Activated T-cell treated with anti-CD3 and anti-CD28 coated beads, Interleukin-2, amount 50 U/mL, for 4 hours (primary cell): ENCODE data around the gene UCN. TPM values are rescaled to one million over a fixed set of nuclear protein-coding genes. Genes with fewer than 3 reads are reported as not detected.
"Not testable (repeated sequence)": the region's sequence is repeated elsewhere in the genome, so short reads cannot be mapped to it uniquely, and the experiment has no call there.

Experiments used
- ATAC-seq, 2 donors: fragments of 200-7000 bp; cut with Tn5 transposase; one replicate each; pipeline ENCODE4 v1.10.0; 2021
- DNase-seq: peaks from one replicate; pipeline ENCODE4 v3.0.0-alpha.2; 2020
- H3K27me3 Mint-ChIP-seq: one replicate; pipeline ENCODE4 v1.8.0; 2021; ENCODE audit warnings: low read depth, mixed read lengths
- H3K36me3 Mint-ChIP-seq: one replicate; pipeline ENCODE4 v1.8.0; 2022; ENCODE audit warnings: mixed read lengths; ENCODE audit not compliant: insufficient read depth
- H3K4me1 Mint-ChIP-seq: one replicate; pipeline ENCODE4 v1.8.0; 2021; ENCODE audit warnings: low read depth, mixed read lengths
- H3K4me3 Mint-ChIP-seq: one replicate; pipeline ENCODE4 v1.8.0; 2021; ENCODE audit warnings: mild to moderate bottlenecking, moderate library complexity, mixed read lengths
- H3K9me3 Mint-ChIP-seq: one replicate; pipeline ENCODE4 v1.8.0; 2021; ENCODE audit warnings: mixed read lengths
- total RNA-seq, 3 donors: library from RNA; stranded (reverse); gene quantifications; one replicate each; pipeline ENCODE4 v1.2.1, GENCODE V29; 2021

UCN gene
- total RNA-seq, 3 donors from 2014 or later: 0.71 to 1.1 (median 0.78) TPM

DNA sequence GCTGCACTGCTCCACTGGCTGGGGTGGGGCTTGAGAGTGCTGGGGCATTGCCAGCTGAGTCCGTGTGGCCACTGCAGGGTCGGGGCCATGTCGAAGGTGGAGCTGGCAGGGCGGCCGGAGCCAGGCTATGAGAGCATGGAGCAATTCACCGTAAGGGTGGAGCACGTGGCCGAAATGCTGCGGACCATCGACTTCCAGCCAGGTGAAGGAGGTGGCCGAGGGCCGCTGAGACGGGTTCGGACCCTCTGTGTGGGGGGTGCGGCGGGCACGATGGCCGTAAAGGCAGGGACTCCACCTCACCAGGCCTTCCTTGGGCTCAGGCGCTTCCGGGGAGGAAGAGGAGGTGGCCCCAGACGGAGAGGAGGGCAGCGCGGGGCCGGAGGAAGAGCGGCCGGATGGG, 2.1 kb downstream of the UCN start:
- Mint-ChIP-seq H3K27me3 (peaks cover 27% of the 10 kb centered on the region), H3K4me1 (peaks cover 13% of the 10 kb centered on the region), H3K36me3 (peaks cover 13% of the 10 kb centered on the region), H3K4me3 (peak overlapping the region; percentile 37), H3K9me3 (no peaks in the 10 kb centered on the region)
- DNase-seq (no peak), ATAC-seq (peak in 1 of 2 donors; percentile 35)

GRCh38 chr2:27305516-27305915, 2.7 kb downstream of the UCN start:
- H3K36me3 Mint-ChIP-seq: peaks cover 12% of the 10 kb centered on the region
- H3K27me3 Mint-ChIP-seq: peaks cover 27% of the 10 kb centered on the region
- H3K9me3 Mint-ChIP-seq: no peaks in the 10 kb centered on the region
- no peak for ATAC-seq
- H3K4me3 Mint-ChIP-seq: no peak overlapping the region
- DNase-seq: no peak
- H3K4me1 Mint-ChIP-seq: peaks cover 13% of the 10 kb centered on the region

- H3K36me3 Mint-ChIP-seq: peaks cover 8% of the 10 kb centered on the region
- H3K27me3 Mint-ChIP-seq: peaks cover 27% of the 10 kb centered on the region
- ATAC-seq: no peak
- no peaks in the 10 kb centered on the region for H3K9me3 Mint-ChIP-seq
- DNase-seq: no peak
- peaks cover 13% of the 10 kb centered on the region for H3K4me1 Mint-ChIP-seq
- no peak overlapping the region for H3K4me3 Mint-ChIP-seq
Observed at GRCh38 chr2:27304488-27305240, 3.6 kb downstream of the UCN start.

- H3K36me3 Mint-ChIP-seq: no peaks in the 10 kb centered on the region
- H3K9me3 Mint-ChIP-seq: no peaks in the 10 kb centered on the region
- H3K4me3 Mint-ChIP-seq: peak overlapping the region; percentile 64
- peak; percentile 45 to 52 for ATAC-seq
- peaks cover 26% of the 10 kb centered on the region for H3K27me3 Mint-ChIP-seq
- H3K4me1 Mint-ChIP-seq: peaks cover 13% of the 10 kb centered on the region
- no peak for DNase-seq
Observed at GRCh38 chr2:27303093-27304025, 4.9 kb downstream of the UCN start.

GRCh38 chr2:27300606-27301005, 7.6 kb downstream of the UCN start:
- DNase-seq, H3K4me1 Mint-ChIP-seq, H3K9me3 Mint-ChIP-seq, H3K4me3 Mint-ChIP-seq, ATAC-seq, H3K36me3 Mint-ChIP-seq: not testable (repeated sequence)
- peaks cover 14% of the 10 kb centered on the region for H3K27me3 Mint-ChIP-seq

DNA sequence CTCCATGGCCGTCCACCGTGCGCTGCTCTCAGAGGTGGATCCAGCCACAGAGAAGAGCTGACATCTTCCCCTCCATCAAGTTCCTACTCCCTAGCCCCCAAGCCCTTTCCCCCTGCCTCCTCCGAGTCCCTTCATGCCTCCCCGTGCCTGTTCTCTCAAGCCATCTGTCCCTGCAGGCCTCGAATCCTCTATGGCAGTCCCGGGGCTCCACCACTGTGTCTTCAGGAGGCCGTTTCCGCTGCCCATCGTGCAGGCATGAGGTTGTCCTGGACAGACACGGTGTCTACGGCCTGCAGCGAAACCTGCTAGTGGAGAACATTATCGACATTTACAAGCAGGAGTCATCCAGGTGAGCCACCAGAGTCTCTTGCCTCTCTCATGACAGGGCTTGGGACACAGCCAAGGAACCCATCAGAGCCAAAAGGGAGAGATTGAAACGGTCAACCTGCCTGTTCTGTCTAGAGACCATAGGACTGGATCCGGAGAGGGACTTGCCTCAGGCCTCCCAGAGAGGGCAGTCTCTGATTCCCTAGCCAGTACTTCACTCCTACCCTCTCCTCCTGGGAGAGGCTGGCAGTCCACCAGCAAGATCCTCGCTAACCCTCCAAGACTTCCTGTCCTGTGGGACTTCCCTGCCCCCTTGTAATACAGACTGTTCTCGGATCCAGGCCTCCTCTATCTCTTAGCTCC, 9.7 kb downstream of the UCN start:
- no peak for ATAC-seq
- no peak overlapping the region for H3K4me3 Mint-ChIP-seq
- H3K27me3 Mint-ChIP-seq: peaks cover 3% of the 10 kb centered on the region
- H3K9me3 Mint-ChIP-seq: no peaks in the 10 kb centered on the region
- no peaks in the 10 kb centered on the region for H3K36me3 Mint-ChIP-seq
- no peak for DNase-seq
- peaks cover 5% of the 10 kb centered on the region for H3K4me1 Mint-ChIP-seq

GRCh38 chr2:27297195-27297594, 11.1 kb downstream of the UCN start:
- no peaks in the 10 kb centered on the region for H3K36me3 Mint-ChIP-seq
- H3K27me3 Mint-ChIP-seq: peaks cover 7% of the 10 kb centered on the region
- no peak overlapping the region for H3K4me3 Mint-ChIP-seq
- ATAC-seq (no peak), DNase-seq (no peak)
- no peaks in the 10 kb centered on the region for H3K4me1 Mint-ChIP-seq
- H3K9me3 Mint-ChIP-seq: no peaks in the 10 kb centered on the region

- Mint-ChIP-seq H3K9me3 (no peaks in the 10 kb centered on the region), H3K36me3 (no peaks in the 10 kb centered on the region), H3K4me1 (no peaks in the 10 kb centered on the region), H3K4me3 (no peak overlapping the region), H3K27me3 (peaks cover 12% of the 10 kb centered on the region)
- no peak for DNase-seq
- ATAC-seq: no peak
Observed at GRCh38 chr2:27296481-27296880, 11.8 kb downstream of the UCN start.

DNA sequence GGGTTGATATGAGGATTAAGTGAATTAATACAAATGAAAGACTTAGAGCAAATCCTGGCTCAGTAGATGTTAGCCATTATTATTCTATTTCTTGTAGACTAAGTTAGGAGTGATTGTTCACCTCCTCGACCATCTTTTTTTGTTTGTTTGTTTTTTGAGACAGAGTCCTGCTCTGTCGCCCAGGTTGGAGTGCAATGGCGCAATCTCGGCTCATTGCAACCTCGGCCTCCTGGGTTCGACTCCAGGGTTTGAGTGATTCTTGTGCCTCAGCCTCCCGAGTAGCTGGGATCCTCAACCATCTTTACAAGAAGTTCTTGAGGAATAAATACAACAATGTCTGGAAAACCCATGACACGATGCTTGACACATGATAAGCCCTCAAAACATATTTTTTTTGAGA, 13.3 kb downstream of the UCN start:
- no peaks in the 10 kb centered on the region for H3K9me3 Mint-ChIP-seq
- ATAC-seq (no peak), DNase-seq (no peak)
- H3K36me3 Mint-ChIP-seq: no peaks in the 10 kb centered on the region
- no peak overlapping the region for H3K4me3 Mint-ChIP-seq
- H3K4me1 Mint-ChIP-seq: no peaks in the 10 kb centered on the region
- H3K27me3 Mint-ChIP-seq: peaks cover 12% of the 10 kb centered on the region

DNA sequence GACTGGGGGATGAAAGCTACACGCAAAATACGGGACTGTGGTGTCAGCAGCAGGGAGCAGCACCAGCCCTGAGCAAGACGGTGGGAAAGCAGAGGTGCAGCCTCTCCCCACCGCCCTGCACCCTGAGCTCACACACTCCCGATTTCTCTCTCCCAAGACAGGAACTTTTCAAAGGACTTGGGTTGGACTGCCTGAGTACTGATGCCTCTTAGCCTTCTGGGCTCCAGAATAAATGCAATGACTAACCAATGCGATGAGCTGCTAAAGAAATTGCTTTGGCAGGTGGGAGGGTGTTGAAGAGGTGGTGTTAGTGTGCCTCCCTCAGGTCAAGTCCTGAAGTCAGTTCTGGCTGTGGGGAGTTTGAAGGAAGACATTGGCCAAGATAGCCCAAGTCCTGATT, 16.4 kb downstream of the UCN start:
- Mint-ChIP-seq H3K9me3 (no peaks in the 10 kb centered on the region), H3K4me1 (no peaks in the 10 kb centered on the region), H3K27me3 (peaks cover 13% of the 10 kb centered on the region), H3K36me3 (no peaks in the 10 kb centered on the region), H3K4me3 (no peak overlapping the region)
- ATAC-seq: no peak
- no peak for DNase-seq

- DNase-seq (no peak), ATAC-seq (no peak)
- Mint-ChIP-seq H3K4me1 (no peaks in the 10 kb centered on the region), H3K36me3 (no peaks in the 10 kb centered on the region), H3K27me3 (peaks cover 13% of the 10 kb centered on the region), H3K9me3 (no peaks in the 10 kb centered on the region), H3K4me3 (no peak overlapping the region)
Observed at GRCh38 chr2:27290549-27290948, 17.7 kb downstream of the UCN start.

DNA sequence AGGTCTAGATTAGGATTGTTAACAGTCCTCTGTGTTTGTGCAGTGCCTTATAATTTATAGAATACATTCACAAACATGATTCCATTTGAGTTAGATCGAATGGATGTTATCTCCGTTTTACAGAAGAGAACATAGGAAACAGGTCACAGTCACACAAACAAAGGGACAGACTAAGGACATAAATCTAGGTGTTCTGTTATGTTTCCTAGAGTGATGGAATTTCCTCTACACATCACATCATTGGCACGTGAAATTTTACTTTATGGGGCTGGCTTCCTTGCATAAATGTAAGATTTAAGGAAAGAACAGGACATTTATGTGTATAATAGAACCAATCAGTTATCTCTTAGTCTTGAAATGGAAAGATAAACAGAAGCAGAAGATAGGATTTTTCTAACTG, 19.6 kb downstream of the UCN start:
- ATAC-seq (no peak), DNase-seq (no peak)
- H3K4me1 Mint-ChIP-seq: no peaks in the 10 kb centered on the region
- H3K9me3 Mint-ChIP-seq: no peaks in the 10 kb centered on the region
- H3K27me3 Mint-ChIP-seq: peaks cover 13% of the 10 kb centered on the region
- H3K36me3 Mint-ChIP-seq: no peaks in the 10 kb centered on the region
- H3K4me3 Mint-ChIP-seq: no peak overlapping the region

- H3K4me1 Mint-ChIP-seq: no peaks in the 10 kb centered on the region
- no peak for ATAC-seq
- H3K9me3 Mint-ChIP-seq: no peaks in the 10 kb centered on the region
- H3K36me3 Mint-ChIP-seq: no peaks in the 10 kb centered on the region
- no peak for DNase-seq
- H3K4me3 Mint-ChIP-seq: no peak overlapping the region
- peaks cover 21% of the 10 kb centered on the region for H3K27me3 Mint-ChIP-seq
Observed at GRCh38 chr2:27285481-27285880, 22.8 kb downstream of the UCN start.

DNA sequence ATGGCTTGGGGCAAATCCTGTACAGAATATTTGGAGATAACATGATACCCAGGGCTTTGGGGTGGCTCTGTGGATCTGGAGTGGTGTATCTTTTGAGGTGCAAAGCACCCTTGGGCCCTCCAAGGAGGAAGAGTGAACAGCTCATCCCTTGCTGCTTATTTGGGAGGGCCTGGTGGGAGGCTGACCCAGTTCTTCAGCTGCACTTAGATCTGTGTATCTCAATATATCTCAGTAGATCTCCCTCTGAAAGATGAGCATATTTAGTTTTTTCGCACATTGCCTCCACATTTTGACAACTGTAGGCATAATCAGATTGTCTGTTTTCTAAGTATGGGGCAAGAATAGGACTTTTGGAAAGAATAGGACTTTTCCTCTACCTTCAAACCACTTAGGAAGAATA, 23.2 kb downstream of the UCN start:
- no peaks in the 10 kb centered on the region for H3K36me3 Mint-ChIP-seq
- no peak for ATAC-seq
- no peaks in the 10 kb centered on the region for H3K9me3 Mint-ChIP-seq
- DNase-seq: no peak
- H3K4me1 Mint-ChIP-seq: no peaks in the 10 kb centered on the region
- H3K4me3 Mint-ChIP-seq: no peak overlapping the region
- peaks cover 21% of the 10 kb centered on the region for H3K27me3 Mint-ChIP-seq
